ENCODE results near the gene LDB1.

Gene LDB1

DNA sequence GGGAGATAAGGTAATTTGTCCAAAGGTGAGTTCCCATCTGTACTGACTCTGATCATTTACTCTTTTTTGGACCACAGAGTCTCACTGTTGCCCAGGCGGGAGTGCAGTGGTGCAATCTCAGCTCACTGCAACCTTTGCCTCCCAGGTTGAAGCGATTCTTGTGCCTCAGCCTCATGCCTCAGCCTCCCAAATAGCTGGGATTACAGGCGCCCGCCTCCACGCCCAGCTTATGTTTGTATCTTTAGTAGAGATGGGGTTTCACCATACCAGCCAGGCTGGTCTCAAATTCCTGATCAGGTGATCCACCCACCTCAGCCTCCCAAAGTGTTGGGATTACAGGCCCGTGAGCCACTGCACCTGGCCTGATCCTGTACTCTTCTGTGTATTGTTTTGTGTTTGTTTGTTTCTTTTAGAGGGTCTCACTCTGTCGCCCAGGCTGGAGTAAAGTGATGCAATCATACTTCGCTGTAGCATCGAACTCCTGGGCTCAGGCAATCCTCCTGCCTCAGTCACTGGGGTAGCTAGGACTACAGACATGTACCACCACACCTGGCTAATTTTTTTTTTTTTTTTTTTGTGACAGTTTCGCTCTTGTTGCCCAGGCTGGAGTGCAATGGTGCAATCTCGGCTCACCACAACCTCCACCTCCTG is 34.4 kb upstream of the LDB1 start:
- DNase-seq (ENCODE audit: low read depth): no peak
- TF ChIP-seq, protein P1, sequence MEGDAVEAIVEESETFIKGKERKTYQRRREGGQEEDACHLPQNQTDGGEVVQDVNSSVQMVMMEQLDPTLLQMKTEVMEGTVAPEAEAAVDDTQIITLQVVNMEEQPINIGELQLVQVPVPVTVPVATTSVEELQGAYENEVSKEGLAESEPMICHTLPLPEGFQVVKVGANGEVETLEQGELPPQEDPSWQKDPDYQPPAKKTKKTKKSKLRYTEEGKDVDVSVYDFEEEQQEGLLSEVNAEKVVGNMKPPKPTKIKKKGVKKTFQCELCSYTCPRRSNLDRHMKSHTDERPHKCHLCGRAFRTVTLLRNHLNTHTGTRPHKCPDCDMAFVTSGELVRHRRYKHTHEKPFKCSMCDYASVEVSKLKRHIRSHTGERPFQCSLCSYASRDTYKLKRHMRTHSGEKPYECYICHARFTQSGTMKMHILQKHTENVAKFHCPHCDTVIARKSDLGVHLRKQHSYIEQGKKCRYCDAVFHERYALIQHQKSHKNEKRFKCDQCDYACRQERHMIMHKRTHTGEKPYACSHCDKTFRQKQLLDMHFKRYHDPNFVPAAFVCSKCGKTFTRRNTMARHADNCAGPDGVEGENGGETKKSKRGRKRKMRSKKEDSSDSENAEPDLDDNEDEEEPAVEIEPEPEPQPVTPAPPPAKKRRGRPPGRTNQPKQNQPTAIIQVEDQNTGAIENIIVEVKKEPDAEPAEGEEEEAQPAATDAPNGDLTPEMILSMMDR (IDR thresholded peaks at IDR 0.05; ENCODE audit: control insufficient read depth, insufficient read depth, low read depth, low read length, missing control alignments): no peak
- H3K4me3 ChIP-seq (ENCODE audit: control insufficient read depth, low read depth, low read length): no peak overlapping the region

DNA sequence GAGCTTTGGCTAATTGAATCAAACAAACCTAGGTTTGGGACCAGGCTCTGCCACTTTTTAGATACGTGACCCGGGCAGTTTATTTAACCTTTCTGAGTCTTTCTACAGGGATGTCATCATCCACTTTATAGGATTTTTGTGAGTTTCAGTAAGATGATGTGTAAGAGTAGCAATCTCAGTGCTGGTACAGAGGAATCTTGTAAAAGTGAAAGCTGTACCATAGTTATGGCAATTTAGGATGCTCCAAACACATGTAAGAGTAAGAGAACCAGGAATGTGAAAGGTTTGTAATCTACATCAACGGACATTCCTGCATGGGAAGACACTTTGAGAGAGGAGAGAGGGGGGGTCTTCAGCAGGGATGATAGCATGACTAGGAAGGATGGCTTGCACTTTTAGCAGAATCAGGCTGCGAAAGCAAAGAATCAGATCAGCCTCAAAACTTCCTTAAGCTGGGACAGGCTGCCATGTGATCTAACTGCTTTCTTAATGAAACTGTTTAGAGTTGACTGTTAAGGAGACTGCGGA is 33.0 kb upstream of the LDB1 start:
- no peak for DNase-seq (ENCODE audit: low read depth)

DNA sequence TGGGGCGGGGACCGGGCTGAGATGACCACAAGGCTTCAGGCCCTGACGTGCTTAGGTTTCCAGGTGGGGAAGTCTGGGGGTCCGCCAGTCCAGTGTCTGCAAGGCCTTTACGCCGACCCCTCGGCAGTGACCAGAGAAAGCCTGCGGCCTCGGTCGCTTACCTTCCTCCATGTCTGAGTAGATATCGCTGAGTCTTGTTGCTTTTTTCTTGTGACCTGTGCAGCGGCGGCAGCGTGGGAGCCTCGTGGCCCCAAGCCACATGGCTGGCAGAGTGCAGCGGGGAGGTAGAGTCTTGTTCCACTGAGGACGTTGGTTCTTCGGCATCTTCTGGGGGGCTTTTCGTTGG is 32.4 kb upstream of the LDB1 start:
- H3K4me3 ChIP-seq (ENCODE audit: control insufficient read depth, low read depth, low read length): peak overlapping the region; percentile 92
- TF ChIP-seq, protein P1 (IDR thresholded peaks at IDR 0.05; ENCODE audit: control insufficient read depth, insufficient read depth, low read depth, low read length, missing control alignments): no peak
- no peak for DNase-seq (ENCODE audit: low read depth)

More for the DNA sequence above, 33.0 kb upstream of the LDB1 start:
- peak overlapping the region; percentile 92 for H3K4me3 ChIP-seq (ENCODE audit: control insufficient read depth, low read depth, low read length)
- TF ChIP-seq, protein P1 (IDR thresholded peaks at IDR 0.05; ENCODE audit: control insufficient read depth, insufficient read depth, low read depth, low read length, missing control alignments): no peak

DNA sequence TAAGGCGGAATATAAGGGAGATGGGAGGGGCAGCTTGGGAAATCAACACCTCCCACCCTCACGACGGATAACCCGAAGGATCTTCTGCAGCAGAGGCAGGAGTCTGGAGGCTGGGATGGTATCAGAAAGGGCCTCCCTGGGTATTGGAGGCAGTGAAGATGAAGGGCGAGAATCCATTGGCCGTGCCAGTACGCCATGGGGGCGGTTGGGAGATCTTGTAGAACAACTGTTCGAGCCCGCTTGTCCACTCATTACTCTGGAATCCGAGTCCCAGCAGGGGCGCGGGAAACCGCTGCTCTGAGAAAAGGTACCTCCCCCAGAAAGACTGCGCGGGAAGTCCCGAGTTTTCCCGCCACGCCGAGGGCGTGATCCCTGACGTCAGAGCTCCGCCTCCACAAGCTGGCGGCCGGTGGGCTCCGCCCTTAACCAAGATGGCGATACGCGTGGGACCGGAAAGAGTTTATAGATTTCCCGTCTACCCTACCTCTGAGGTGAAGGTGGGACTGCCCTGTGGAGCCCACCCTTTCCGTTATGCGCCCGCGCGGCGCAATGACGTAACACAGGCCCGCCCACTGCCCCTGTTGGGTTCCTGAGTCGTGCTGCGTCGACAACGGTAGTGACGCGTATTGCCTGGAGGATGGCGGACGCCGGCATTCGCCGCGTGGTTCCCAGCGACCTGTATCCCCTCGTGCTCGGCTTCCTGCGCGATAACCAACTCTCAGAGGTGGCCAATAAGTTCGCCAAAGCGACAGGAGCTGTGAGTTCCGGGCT is 31.8 kb upstream of the LDB1 start, which contains the start of gene NOLC1:
Gene NOLC1 (plus strand): TSS at position 616 of the 771 bp plus-strand sequence. CDS start 22 bp downstream, at position 638.
- H3K4me3 ChIP-seq (ENCODE audit: control insufficient read depth, low read depth, low read length): peak within 1 kb of the TSS; percentile 92
- peak; percentile 95 for DNase-seq (ENCODE audit: low read depth)
- TF ChIP-seq, protein P1 (IDR thresholded peaks at IDR 0.05; ENCODE audit: control insufficient read depth, insufficient read depth, low read depth, low read length, missing control alignments): no peak

DNA sequence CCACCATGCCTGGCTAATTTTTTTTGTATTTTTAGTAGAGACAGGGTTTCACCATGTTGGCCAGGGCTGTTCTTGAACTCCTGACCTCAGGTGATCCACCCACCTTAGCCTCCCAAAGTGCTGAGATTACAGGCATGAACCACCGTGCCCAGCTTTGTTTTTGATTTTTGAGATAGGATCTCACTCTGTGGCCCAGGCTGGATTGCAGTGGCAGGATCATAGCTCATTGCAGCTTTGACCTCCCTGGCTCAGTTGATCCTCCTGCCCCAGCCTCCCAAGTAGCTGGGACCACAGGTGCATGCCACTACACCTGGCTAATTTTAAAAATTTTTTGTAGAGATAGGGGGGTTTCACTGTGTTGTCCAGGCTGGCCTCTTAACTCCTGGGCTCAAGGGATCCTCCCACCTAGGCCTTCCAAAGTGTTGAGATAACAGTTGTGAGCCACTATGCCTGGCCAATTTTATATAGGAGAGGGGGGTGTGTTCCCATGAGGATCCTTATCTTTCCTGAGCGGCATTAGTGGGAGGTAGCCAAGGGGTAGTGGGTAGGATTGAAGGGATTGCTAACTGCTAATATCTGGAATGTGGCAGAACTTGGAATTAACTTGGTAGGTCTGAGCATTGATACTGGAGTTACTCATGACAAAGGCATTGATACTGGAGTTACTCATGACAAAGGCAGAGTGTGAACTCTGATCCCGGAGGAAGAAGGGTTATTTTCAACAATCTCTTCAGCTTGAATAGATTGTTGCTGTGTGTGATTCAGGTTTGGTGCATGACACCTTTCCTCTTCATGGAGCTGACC is 31.0 kb upstream of the LDB1 start:
- H3K4me3 ChIP-seq (ENCODE audit: control insufficient read depth, low read depth, low read length): peak overlapping the region; percentile 32
- DNase-seq (ENCODE audit: low read depth): no peak
- TF ChIP-seq, protein P1 (IDR thresholded peaks at IDR 0.05; ENCODE audit: control insufficient read depth, insufficient read depth, low read depth, low read length, missing control alignments): no peak

DNA sequence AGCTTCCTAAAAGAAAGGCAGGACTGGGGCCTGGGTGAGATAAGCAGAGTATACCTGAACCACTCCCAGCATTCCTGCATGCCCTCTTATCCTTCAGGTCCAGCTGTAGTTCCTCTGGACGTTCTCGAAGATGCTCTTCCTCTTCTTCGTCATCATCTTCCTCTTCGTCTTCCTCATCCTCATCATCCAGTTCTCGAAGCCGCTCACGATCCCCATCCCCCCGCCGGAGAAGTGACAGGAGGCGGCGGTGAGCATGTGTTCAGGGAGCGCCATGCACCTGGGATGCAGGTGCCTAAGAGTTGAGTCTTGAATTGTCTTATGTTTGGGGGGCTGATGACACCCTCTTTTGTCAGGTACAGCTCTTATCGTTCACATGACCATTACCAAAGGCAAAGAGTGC is 28.1 kb upstream of the LDB1 start:
- no peak for DNase-seq (ENCODE audit: low read depth)
- TF ChIP-seq, protein P1 (IDR thresholded peaks at IDR 0.05; ENCODE audit: control insufficient read depth, insufficient read depth, low read depth, low read length, missing control alignments): no peak
- H3K4me3 ChIP-seq (ENCODE audit: control insufficient read depth, low read depth, low read length): no peak overlapping the region
